GM10266 (cell line): ENCODE measurements around the gene NEK4.

Experiments
- DNase-seq: peaks from one replicate; pipeline ENCODE4 v3.0.0; 2012; ENCODE audit errors: extremely low spot score
- TF ChIP-seq, protein P1 (sequence below): IDR thresholded peaks from 2 replicates; pipeline ENCODE4 v1.5.1; 2012; ENCODE audit warnings: mild to moderate bottlenecking, low read depth; ENCODE audit not compliant: control insufficient read depth, insufficient read depth; ENCODE audit errors: missing control alignments

Gene NEK4

DNA sequence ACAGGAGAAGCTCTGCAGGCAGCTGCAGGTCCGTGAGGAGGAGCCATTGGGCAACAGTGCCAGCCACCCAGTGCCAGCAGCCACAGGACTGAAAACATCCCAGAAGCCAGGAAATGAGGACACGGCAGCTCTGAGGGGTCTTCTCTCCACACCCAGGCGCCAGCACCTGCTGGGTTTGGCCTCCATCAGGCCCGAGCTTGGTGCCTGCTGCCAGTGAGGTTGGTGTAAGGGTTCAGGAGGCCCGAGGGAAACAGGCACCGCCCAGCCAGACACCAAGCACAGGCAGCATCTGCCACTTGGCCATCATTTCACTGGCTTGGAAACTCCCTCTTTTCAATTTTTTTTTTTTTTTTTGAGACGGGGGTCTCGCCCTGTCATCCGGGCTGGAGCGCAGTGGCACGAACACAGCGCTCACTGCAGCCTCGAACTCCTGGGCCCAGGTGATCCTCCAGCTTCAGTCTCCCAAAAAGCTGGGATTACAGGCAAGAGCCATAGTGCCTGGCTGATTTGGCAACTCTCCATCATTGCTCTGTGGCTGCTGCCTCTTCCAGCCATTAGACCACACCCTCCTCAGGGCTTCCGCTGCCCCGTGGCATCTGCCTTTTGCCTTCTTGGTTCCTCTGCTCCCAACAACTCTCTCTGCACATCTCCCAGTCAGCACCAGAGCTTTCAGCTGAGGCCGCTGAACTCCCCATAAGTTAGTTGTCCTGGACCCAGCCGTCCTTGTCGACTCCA lies 22.4 kb upstream of the NEK4 start:
- TF ChIP-seq, protein P1, sequence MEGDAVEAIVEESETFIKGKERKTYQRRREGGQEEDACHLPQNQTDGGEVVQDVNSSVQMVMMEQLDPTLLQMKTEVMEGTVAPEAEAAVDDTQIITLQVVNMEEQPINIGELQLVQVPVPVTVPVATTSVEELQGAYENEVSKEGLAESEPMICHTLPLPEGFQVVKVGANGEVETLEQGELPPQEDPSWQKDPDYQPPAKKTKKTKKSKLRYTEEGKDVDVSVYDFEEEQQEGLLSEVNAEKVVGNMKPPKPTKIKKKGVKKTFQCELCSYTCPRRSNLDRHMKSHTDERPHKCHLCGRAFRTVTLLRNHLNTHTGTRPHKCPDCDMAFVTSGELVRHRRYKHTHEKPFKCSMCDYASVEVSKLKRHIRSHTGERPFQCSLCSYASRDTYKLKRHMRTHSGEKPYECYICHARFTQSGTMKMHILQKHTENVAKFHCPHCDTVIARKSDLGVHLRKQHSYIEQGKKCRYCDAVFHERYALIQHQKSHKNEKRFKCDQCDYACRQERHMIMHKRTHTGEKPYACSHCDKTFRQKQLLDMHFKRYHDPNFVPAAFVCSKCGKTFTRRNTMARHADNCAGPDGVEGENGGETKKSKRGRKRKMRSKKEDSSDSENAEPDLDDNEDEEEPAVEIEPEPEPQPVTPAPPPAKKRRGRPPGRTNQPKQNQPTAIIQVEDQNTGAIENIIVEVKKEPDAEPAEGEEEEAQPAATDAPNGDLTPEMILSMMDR, result no peak
- no peak for DNase-seq

DNA sequence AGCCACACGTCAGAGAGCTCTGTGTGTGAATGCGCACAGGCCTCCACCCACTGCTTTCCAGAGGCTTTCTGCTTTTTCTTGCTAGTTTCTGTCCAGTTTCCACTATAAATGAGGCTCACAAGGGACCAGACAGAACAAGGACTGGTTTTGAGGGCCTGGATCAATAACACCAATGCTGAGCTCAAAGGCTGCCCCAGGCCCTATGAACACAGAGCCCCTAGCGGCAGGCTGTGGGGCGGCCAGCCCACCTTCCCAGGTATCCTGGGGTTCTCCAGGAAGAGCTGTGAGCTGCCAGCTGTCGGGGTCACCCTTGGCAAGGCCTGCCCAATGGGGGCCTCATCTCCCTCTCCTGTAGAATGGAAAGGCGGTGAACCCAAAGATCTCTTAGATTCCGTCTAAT lies 21.7 kb upstream of the NEK4 start:
- TF ChIP-seq, protein P1, result no peak
- no peak for DNase-seq

DNA sequence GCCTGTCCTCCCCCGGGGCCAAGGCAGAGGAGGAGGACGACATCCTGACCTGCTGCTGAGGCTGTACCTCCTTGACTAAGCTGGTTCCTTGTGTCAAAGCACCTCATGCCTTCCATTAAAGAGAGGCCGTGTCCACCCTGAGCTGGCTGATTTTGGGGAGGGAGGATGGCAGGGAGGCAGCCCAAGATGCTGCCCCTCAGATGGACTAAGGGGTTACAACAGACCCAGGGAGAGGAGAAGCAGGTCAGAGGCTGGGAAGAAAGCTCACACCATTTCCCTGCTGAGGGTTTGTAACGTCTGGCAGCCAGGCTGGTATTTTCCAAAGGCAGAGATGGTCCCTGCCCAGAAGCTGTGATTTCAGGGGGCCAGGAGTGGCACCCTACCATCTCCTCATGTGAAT lies 21.2 kb upstream of the NEK4 start:
- DNase-seq, result no peak
- TF ChIP-seq, protein P1, result no peak

DNA sequence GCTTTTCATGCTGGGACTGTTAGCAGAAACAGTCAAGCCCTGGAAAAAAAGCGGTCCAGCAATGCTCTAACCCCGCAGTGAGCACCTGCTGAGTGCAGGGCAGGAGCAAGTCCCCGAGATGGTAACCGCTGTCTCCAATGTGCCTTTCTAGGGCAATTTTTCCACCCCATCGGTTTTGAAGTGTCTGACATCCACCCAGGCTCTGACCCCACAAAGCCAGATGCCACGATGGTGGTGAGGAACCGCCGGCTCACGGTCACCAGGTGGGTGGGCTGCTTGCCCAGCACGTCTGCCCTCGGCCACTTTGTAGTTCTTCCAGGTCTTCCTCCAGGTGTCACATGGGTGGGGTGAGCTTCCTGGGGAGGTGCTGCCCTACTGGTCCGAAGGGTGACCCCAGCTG lies 20.6 kb upstream of the NEK4 start:
- TF ChIP-seq, protein P1, result no peak
- no peak for DNase-seq

DNA sequence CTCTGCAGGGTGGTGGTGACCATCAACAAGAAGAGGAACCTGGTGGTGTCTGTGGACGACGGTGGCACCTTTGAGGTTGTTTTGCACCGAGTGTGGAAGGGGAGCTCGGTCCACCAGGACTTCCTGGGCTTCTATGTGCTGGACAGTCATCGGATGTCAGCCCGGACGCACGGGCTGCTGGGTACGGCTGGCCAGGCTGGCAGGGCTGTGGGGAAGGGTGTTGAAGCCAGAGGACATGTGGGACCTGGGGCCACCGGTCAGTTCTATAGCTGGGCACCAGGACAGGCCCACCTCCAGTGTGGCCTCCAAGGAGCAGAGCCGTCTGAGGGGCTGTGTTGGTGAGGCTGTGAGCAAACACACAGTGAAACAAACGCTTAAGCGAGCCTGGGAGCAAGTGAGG lies 20.0 kb upstream of the NEK4 start:
- TF ChIP-seq, protein P1, result no peak
- no peak for DNase-seq

DNA sequence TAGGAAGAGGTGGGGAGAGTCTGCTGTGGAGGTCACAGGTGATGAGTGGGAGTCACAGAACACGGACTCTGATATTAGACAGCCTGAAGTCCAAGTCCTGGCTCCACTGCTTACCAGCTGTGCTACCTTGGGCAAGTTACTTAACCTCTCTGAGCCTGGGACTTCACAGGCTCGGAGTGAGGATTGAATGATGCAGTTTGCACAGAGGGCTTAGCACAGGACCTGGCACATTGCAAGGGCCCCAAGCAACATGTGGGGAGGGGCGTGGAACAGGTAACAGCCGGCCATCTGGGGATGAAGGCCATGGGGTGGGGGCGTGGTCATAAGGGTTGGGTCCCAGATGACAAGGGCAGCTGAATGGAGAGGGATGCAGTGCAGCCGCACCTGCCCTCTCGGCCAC lies 19.6 kb upstream of the NEK4 start:
- DNase-seq, result no peak
- TF ChIP-seq, protein P1, result no peak

DNA sequence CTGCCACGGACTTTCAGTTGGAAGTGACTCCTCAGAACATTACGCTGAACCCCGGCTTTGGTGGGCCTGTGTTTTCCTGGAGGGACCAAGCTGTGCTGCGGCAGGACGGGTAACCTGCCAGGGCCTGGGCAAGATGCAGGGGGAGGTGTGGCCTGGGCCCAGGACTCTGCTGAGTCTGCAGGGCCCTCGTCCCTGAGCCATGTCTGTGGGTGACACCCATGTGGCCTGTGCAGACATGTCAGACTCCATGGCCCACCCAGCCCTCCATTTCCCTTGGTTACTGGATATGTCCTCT lies 19.0 kb upstream of the NEK4 start:
- no peak for DNase-seq
- TF ChIP-seq, protein P1, result no peak
